RPMI8226 (cell line): ENCODE results near the gene MAD1L1.
A peak's percentile ranks its signal among the peaks of the same experiment; 100 is the strongest.
"Not testable (repeated sequence)": the region's sequence is repeated elsewhere in the genome, so short reads cannot be mapped to it uniquely, and the experiment has no call there.

Experiments
- DNase-seq: peaks from one replicate; pipeline ENCODE4 v3.0.0-alpha.2; 2015

The MAD1L1 gene

DNA sequence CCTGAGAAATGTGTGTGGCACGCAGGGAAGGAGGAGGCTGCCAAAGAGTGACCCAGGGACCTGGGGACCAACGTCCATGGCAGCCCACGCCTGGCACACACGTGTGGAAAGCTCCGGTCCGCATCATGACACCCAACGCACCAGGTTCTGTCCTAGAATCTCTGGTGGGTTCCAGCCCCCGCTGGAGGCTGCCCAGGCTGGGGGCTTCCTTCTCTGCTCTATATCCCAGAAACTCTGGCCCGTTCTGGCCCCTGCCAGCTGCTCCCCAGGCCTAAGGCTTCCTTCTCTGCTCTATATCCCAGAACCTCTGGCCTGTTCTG, 300.8 kb downstream of the MAD1L1 start:
- no peak for DNase-seq

DNA sequence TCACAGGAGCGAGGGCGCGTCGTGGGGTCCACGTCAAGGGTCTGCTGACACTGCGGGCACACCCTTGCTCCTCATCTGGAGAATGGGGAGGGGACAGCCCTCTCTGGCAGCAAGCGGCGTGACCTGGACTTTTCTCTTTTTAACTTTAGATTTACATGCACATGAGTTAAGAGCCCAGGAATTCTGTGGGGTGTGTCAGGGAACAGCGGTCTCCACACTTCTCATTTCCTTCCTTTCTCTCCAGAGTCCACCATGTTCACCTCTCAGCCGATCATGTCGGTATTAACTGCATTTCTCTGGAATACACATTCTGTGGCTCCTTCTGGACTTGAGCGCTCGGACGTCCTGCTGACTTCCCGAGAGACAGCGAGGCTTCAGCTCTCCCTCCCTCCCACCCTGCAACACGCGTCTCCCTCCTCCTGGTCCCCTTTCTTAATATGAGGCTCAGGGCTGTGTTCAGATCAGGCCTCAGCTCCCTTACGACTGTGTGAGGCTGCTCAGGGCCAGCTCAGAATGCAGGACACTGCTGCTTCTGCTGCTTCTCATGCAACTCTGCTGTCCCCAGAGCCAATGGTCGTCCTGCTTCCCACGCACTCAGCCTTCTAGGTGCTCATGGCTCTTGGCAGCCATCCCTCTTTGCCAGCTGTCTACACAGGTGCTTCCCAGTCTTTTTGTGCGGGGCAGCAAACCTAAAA, 301.3 kb downstream of the MAD1L1 start:
- no peak for DNase-seq

DNA sequence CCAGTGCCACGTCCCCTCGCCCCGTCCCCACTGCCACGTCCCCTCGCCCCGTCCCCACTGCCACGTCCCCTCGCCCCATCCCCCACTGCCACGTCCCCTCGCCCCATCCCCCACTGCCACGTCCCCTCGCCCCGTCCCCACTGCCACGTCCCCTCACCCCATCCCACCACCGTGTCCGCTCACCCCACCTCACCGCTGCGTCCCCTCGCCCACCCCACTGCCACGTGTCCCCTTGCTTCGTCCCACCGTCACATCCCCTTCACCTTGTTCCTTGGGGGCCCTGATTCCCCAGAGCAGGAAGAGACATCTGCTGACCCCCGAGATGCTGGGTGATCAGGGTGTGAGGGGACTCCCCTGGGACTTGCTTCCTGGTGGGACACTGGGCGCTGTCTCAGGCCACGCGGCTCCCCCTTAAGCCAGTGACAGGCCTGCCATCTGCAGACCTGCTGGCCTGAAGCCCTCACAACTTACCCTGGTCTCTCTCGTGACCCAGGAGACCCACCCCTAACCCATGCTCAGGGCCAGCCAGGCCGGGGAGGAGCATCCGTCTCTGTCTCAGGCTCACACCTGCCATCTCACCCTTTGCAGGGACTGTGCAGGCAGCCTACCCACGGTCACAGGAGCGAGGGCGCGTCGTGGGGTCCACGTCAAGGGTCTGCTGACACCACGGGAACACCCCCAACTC, 302.2 kb downstream of the MAD1L1 start:
- no peak for DNase-seq

DNA sequence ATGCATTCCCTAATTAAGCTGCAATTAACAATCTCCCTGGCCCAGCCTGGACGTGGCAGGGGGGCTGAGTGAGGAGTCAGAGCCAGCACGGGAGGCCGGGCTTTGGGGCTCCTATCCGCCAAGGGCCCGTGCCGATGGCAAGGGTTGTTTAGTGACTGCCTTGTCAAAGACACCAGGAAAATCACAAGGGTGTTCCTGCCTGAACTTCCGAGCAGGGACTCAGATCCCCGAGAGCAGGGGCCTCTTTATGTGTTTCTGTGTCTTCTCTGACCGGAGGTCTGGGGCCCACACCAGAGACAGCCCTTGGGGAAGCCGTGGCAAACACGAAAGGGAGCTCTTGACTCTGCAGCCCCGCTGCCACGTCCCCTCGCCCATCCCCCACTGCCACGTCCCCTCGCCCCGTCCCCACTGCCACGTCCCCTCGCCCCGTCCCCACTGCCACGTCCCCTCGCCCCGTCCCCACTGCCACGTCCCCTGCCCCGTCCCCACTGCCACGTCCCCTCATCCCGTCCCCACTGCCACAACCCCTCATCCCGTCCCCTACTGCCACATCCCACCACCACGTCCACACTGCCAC, 303.3 kb downstream of the MAD1L1 start:
- DNase-seq = not testable (repeated sequence)

DNA sequence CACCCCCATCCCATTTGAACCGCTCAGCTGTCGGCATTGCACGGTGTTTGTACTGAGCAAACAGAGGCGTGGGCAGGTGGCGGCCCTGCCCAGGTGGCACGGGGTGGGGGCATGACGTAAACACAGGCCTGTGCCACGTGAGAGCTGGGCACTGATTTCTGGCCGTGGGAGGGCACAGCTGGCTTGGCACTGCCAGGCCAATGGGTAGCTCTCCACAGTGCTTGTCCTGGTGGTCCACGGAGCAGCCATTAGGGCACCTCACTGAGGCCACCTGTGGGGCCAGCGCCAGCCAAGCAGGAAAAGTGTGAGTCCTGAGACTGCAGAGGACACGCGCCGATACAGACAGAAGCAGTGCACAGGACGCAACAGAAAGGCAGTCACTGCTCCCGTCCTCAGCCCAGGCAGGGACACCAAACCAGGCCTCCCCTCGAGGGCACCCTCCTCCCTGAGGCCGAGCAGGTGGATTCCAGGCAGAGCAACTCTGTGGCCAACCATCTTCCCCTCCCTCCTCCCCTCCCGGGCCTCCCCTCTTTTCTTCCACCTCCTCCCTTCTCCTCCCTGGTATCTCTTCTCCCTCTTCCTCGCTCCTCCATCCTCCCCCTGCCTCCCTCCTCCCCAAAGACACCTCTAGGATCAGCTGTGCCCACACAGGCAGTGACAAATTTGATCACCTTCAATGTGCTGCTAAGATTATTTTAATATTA, 303.9 kb downstream of the MAD1L1 start:
- no peak for DNase-seq

DNA sequence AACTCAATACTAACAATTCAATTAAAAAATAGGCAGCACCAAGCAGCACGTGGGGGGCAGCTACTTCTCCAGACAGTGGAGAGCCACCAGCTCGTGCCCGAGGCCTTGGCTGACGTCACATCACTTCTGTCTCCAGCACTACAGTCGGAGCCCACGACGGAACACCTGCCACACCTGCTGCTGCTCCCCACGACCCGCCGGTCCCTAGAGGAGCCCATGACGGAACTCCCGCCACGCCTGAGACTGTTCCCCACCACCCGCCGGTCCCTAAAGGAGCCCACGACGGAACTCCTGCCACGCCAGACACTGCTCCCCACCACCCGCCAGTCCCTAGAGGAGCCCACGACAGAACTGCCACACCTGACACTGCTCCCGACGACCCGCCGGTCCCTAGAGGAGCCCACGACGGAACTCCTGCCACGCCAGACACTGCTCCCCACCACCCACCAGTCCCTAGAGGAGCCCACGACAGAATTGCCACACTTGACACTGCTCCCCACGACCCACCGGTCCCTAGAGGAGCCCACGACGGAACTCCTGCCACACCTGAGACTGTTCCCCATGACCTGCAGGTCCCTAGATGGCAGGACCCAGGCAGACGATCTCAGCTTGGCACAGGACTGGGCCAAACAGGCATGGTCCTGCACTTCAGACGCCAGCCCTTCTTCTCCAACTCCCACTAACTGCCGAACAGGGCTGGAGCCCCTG, 304.7 kb downstream of the MAD1L1 start:
- no peak for DNase-seq

DNA sequence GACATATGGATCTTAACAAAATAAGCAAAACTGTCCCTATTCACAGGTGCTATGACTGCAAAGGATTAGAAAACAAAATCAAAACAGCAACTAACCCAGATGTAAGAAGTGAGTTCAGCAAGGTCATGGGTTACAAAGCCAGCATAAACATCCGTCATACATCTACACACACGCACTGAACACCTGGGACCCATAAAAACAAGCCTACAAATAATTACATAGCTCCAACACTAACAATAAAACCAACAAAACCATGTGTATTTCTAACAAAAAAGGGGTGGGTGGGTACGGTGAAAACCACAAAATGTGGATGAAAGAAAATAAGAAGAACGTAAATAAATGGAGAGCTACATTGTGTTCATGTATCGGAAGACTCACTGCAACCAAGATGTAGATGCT, 305.8 kb downstream of the MAD1L1 start:
- no peak for DNase-seq

DNA sequence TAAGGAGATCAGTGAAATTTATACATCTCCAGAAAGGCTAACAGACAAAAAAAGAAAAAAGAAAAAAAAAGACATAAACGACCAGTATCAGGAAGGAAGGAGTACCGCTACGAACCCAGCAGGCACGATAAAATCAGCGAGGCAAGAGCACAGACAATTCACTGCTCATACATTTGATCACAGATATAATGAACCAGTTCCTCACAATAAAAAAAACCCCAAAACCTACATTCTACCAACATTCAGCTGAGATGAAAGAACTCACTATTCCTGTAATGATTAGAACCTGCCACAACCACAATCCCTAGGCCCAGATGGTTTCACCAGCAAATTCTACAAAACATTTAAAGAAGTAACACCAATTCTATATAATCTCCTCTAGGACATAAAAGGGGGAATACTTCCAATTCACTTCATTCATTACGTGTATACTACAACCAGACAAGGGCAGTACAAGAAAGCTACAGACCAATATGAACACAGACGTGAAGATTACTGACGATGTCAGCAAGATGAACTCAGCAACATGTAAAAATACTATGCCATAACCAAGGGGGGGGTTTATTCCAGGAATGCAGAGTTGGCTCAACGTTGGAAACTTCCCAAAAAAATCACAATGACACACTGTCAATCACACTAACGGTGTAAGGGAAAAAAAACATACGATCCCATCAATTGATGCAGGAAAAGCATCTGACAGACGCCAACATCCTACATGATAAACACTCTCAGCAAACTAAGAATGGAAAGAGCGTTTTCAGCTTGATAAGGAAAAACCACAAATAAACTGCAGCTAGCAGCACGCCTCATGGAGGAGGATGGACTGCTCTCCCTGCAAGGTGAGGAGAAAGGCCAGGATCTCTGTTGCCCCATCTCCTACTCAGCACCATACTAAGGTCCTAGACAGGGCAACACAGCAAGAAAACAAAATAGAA, 306.5 kb downstream of the MAD1L1 start:
- no peak for DNase-seq

DNA sequence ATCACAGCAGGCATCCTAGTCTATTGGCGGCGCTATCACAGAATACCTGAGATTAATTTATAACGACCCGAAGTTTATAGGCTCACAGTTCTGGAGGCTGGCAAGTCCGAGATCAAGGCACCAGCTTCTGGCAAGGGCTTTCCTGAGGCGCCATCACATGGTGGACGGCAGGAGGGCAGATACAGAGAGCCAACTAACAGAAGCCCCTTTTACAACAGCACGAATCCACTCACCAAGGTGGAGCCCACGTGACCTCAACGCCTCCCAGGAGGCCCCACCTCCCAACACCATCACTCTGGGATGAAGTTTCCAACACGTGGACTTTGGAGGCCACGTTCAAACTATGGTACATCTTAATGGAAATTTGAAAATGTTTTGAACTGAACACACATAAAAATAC, 307.4 kb downstream of the MAD1L1 start:
- no peak for DNase-seq

DNA sequence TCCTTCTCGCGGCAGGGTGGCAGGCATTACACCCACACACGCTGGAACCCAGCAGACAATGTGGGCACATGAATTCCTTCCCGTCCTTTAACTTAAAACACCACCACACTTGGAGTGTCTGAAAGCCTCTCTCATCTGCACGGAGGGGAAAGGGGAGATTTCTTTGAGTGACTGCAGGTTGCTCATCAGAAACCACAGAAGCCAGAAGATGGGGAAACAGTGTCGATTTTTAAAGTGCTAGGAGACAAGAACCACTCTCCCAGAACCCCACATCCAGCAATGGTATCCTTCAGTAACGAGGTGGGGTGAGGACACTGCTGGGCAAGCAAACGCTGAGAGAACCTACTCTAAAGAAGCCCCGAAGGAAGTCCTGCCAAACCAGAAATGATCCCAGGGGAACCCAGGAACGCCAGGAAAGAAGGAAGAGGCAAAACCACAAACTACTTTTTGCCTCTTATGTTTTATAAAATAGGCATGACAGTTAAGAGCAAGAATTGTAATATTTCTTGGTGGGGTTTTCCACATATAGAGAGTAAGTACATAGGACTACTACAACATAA, 308.4 kb downstream of the MAD1L1 start:
- no peak for DNase-seq

DNA sequence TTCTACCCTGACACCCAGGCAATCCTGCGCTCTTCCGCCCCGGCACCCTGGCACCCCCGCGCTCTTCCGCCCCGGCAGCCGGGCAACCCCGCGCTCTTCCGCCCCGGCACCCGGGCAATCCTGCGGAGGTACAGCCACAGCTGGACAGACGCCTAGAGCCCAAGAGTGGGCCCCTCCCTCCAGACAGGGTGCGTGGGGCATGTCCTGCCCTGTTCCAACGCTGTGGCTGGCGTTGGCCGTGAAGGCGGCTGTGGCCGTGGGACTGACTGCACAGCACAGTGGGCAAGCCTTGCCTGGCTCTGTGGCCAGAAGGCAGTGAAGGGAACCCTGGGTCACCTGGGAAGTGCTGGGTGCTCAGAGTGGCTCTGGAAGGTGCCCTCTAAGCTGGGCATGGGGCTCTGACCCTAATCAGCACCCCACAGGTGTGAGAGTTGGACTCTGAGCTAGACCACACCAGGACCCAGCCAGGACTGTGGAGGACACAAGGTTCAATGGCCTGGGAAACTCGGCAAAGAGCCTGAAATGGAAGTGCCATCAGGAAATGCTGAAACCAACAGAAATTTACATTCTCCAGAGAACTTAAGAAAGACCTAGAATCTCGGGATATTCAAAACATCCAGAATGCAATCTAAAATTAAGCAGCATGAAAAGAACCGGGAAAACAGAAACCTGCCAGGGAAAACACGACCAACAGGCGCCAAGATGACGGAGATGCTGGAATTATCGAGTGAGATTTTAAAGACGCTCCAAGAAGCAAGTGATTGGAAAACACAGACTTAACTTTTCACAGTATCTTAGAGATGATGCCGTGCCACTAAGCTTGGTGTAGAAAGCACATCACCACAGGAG, 309.1 kb downstream of the MAD1L1 start:
- DNase-seq = no peak

DNA sequence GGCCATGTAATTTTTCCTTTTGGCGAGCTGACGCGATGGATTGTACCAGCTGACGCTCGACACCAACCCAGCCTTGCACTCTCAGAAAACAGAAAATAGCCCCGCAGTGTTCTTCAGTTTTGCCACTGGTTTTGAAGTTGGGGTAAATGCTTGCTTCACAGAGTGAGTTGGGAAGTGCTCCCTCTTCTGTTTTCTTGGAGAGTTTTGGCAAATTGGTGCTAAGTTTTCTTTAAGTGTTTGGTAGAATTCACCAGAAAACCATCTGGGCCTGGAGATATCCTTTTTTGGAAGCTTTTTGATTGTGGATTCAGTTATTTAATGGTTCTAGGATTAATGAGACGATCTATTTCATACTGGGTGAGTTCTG, 309.9 kb downstream of the MAD1L1 start:
- DNase-seq = no peak

DNA sequence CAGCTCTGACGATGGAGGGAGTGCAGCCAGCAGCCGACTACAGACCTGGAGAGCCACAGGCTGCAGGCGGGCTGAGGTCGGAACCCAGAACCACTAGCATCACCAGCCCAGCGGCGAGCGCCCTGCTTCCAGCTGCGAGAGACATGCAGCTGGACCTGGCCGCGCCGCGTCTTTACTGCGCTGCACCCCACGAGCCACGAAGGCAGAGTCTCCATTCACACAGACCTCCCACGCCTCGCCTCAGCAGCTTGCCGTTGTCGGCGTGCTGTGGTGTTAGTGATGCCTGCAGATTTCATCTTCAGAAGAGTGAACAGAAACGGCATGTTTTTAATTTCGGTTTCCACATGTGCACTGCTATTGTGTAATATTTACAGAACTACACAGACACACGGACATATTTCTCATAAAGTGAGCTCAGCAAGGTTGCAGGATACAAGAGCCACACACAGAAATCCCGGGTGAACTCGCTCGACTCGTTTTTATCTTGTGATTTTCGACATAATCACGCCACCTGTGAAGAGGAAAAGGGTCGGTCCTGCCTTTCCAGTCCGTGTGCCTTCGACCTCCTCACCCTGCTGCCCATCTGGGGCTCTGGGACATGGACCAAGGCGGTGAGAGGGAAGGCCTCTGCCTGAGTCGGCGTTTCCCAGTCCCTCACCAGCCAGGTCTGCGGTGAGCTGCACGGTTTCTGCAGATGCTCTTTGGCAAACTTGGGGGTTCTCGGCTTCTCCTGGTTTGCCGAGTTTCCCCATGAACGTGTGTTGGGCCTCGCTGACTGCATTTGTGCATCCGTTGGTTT, 310.5 kb downstream of the MAD1L1 start:
- DNase-seq = no peak

DNA sequence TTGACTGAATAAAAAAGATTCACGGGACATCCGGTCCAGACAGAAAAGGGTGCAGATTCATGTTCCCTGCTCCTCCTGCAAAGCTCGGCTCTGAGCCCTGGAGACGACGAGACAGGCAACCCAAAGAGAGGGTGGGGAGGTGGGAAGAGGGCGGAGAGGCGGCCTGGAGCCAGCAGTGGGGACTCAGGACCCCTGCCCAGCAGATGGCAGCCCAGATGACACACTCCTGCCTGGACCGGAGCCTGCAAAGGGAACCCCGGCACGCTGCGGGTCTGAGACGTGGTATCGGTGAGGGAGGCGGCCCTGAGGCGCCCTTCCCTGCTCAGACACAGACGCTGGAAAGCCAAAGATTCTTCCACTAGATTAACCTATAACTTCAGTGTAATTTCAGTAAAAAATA, 311.9 kb downstream of the MAD1L1 start:
- no peak for DNase-seq

DNA sequence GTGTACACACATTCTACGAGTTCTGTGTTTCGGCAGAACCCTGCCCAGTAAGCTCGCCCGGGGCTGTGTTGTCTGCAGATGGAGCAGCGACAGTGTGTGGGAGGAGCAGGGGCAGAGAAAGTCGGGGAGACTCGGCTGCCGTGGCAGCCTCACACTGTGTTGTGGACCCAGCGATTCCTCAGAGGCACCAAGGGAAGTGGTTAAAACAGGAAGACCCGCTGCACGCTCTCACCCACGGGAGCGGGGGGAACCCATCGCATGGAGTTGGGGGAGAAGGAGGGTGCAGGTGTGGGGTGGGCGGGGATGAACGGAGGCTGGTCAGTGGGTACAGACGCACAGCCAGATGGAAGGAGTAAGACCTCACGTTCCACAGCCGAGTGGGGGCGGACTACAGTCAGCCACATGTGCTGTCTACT, 312.5 kb downstream of the MAD1L1 start:
- no peak for DNase-seq

DNA sequence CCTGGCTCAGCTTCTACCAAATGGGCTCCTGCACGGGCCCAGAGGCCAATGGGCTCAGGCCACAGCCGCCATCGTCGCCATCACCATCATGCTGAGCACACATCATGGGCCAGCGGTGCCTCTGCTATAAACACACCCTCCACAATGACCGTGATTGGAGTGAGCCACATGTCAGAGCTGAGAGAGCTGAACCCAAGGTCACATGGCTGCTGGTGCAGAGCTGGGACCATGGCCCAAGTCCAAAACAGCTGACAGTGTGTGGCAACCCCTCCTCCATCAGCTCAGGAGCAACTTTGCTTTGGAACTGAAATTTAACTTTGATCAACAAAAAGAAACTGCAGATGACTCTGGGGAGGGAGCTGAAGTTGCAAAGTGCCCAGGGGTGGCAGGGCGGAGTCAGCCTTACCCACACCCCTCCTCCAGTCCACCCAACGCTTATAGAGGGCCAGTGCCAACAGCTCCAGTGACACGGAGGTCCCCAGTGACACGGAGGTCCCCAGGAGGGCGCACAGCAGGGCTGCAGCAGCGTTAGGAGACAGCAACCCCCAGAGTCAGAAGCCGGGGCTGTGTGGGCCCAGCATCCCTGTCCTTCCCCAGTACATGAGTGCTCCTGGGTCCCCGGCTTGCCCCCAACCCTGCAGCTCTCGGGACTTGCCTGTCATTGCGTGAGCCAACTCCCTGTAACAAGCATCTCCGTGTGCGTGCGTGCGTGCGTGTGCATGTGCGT, 313.0 kb downstream of the MAD1L1 start:
- DNase-seq = peak; percentile 20

DNA sequence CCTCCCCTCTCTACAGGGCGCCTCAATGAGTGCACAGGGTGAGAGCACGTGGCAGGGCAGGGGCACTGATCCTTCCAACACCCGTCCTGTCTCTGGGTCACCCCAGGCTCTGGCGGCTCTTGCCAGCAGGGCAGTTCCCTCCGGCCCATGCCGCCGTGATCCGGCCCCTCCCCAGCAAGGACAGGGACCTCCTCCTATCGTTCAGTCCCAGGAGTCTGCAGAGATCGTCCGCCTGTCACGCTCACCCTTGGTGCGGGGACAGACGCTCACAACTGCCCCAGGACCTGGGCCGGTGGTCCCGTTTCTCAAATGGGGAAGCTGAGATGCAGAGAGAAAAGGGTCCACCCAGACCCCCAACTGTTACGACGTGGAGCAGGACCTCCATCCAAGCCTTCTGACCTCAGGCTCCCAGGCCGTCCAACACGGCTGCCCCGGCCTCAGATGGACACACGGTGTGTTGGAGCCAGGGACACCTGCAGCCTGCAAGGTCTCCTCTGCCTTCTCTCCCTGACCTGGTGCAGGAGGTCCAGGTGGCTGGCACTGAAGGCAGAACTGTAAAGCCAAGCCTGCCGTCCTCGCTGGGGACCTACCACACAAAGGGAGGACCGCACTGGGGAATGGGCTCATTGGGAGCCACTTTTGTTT, 313.7 kb downstream of the MAD1L1 start:
- DNase-seq = no peak

DNA sequence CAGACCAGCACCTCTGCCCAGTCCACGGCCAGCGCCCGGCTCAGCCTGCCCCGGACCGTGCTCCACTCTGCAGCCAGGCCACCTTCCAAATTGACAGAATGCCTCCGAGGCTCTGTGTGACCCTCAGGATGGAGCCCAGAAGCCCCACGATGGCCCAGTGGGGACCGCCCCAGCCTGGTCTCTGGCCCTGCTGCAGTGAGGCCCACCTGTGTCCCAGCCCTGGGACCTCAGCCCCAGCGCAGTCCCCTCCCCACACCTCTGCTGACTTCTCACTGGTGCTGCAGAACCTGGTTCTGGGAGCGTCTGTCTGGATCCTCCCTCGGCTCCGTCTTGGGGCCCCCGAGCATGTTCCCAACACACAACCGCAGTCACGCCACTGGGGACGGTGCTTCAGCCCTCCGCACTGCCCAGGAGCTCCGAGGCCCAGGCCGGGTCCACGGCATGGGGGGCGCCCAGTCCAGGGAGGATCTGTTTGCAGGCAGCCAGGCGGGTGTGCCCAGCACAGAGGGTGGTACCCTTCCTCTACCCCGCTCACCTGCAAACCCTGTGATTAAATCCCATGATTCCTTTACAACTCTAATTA, 314.6 kb downstream of the MAD1L1 start:
- DNase-seq = no peak
